H9 (cell line): ENCODE results near the gene PTOV1. TPM values are rescaled to one million over a fixed set of nuclear protein-coding genes. Genes with fewer than 3 reads are reported as not detected.

Experiments used
- DNase-seq: peaks from one replicate; pipeline ENCODE4 v3.0.0-alpha.2; 2017
- H2AFZ ChIP-seq: one replicate; pipeline ENCODE4 v1.6.1; 2013; ENCODE audit warnings: mild to moderate bottlenecking, low read length, control low read depth, moderate library complexity
- H2AK5ac ChIP-seq: 2 replicates; pipeline ENCODE4 v1.6.1; 2013; ENCODE audit warnings: low read length, control low read depth, mixed read lengths; ENCODE audit not compliant: insufficient read length
- H2BK120ac ChIP-seq: one replicate; pipeline ENCODE4 v1.6.1; 2013; ENCODE audit warnings: low read depth, mild to moderate bottlenecking, low read length, control low read depth, inconsistent platforms; ENCODE audit not compliant: poor library complexity, severe bottlenecking
- H2BK12ac ChIP-seq: 2 replicates; pipeline ENCODE4 v1.6.1; 2013; ENCODE audit warnings: low read length, control low read depth, mixed read lengths, low read depth; ENCODE audit not compliant: insufficient read length
- H2BK15ac ChIP-seq: 2 replicates; pipeline ENCODE4 v1.6.1; 2013; ENCODE audit warnings: low read depth, low read length, control low read depth
- H2BK20ac ChIP-seq: one replicate; pipeline ENCODE4 v1.6.1; 2013; ENCODE audit warnings: low read depth, mild to moderate bottlenecking, low read length, control low read depth, inconsistent platforms; ENCODE audit not compliant: poor library complexity, severe bottlenecking
- H2BK5ac ChIP-seq: 2 replicates; pipeline ENCODE4 v1.6.1; 2013; ENCODE audit warnings: low read length, control low read depth, mixed read lengths; ENCODE audit not compliant: insufficient read length
- H3K14ac ChIP-seq: 2 replicates; pipeline ENCODE4 v1.6.1; 2013; ENCODE audit warnings: low read length, control low read depth; ENCODE audit not compliant: insufficient read depth
- H3K18ac ChIP-seq: 2 replicates; pipeline ENCODE4 v1.6.1; 2013; ENCODE audit warnings: low read depth, mild to moderate bottlenecking, mixed read lengths, low read length, control low read depth; ENCODE audit not compliant: insufficient read length
- H3K23ac ChIP-seq: 2 replicates; pipeline ENCODE4 v1.6.1; 2013; ENCODE audit warnings: low read length, control low read depth, mixed read lengths, low read depth; ENCODE audit not compliant: insufficient read length
- H3K23me2 ChIP-seq: 2 replicates; pipeline ENCODE4 v1.6.1; 2013; ENCODE audit warnings: low read depth, mild to moderate bottlenecking, mixed read lengths, low read length, control low read depth; ENCODE audit not compliant: insufficient read length, poor library complexity, severe bottlenecking
- H3K27ac ChIP-seq: 2 replicates; pipeline ENCODE4 v1.5.1; 2013; ENCODE audit warnings: low read length, control low read depth, mixed read lengths, low read depth; ENCODE audit not compliant: insufficient read length
- H3K27me3 ChIP-seq: 2 replicates; pipeline ENCODE4 v1.6.1; 2013; ENCODE audit warnings: low read length, control low read depth, inconsistent platforms; ENCODE audit not compliant: insufficient read depth
- H3K4ac ChIP-seq: 2 replicates; pipeline ENCODE4 v1.6.1; 2013; ENCODE audit warnings: low read depth, mild to moderate bottlenecking, control low read depth, inconsistent platforms, low read length, moderate library complexity
- H3K4me1 ChIP-seq: 2 replicates; pipeline ENCODE4 v1.6.1; 2013; ENCODE audit warnings: low read length, control low read depth, inconsistent platforms; ENCODE audit not compliant: insufficient read depth
- H3K4me2 ChIP-seq: 2 replicates; pipeline ENCODE4 v1.6.1; 2013; ENCODE audit warnings: low read length, control low read depth, mixed read lengths; ENCODE audit not compliant: insufficient read length, insufficient read depth
- H3K56ac ChIP-seq: 2 replicates; pipeline ENCODE4 v1.6.1; 2013; ENCODE audit warnings: low read depth, mild to moderate bottlenecking, mixed read lengths, low read length, control low read depth; ENCODE audit not compliant: insufficient read length
- H3K79me1 ChIP-seq: 2 replicates; pipeline ENCODE4 v1.6.1; 2013; ENCODE audit warnings: low read depth, mild to moderate bottlenecking, moderate library complexity, low read length, control low read depth, inconsistent platforms; ENCODE audit not compliant: insufficient read depth, poor library complexity, severe bottlenecking
- H3K79me2 ChIP-seq: 2 replicates; pipeline ENCODE4 v1.6.1; 2013; ENCODE audit warnings: low read length, control low read depth, inconsistent platforms; ENCODE audit not compliant: insufficient read depth
- H3K9ac ChIP-seq: 2 replicates; pipeline ENCODE4 v1.6.1; 2013; ENCODE audit warnings: low read length, control low read depth, mixed read lengths; ENCODE audit not compliant: insufficient read length; ENCODE audit errors: extremely low read depth
- H3K9me3 ChIP-seq: one replicate; pipeline ENCODE4 v1.6.1; 2013; ENCODE audit warnings: low read depth, low read length, inconsistent platforms; ENCODE audit not compliant: control insufficient read depth
- H3T11ph ChIP-seq: one replicate; pipeline ENCODE4 v1.6.1; 2013; ENCODE audit warnings: mild to moderate bottlenecking, low read length, control low read depth, inconsistent platforms
- H4K20me1 ChIP-seq: one replicate; pipeline ENCODE4 v1.6.1; 2013; ENCODE audit not compliant: control insufficient read depth, insufficient read length, insufficient read depth
- H4K5ac ChIP-seq: 2 replicates; pipeline ENCODE4 v1.6.1; 2013; ENCODE audit warnings: low read depth, mild to moderate bottlenecking, mixed read lengths, low read length, control low read depth; ENCODE audit not compliant: insufficient read length
- H4K8ac ChIP-seq: replicated peaks from 2 replicates; pipeline ENCODE4 v1.6.1; 2013; ENCODE audit warnings: low read length, control low read depth, mixed read lengths, low read depth; ENCODE audit not compliant: insufficient read length
- H4K91ac ChIP-seq: 2 replicates; pipeline ENCODE4 v1.6.1; 2013; ENCODE audit warnings: low read depth, mild to moderate bottlenecking, moderate library complexity, mixed read lengths, low read length, control low read depth; ENCODE audit not compliant: insufficient read length
- H3K27ac Mint-ChIP-seq, 3 experiments: 2 replicates in 2 of 3; 3 replicates in 1 of 3; pipeline ENCODE4 v1.8.0; 2020 to 2021; ENCODE audit warnings: mixed read lengths in 3 of 3, mild to moderate bottlenecking in 1 of 3, moderate library complexity in 1 of 3
- H3K27me3 Mint-ChIP-seq: 2 replicates; pipeline ENCODE4 v1.8.0; 2021; ENCODE audit warnings: low read depth, mild to moderate bottlenecking, moderate library complexity, mixed read lengths
- H3K36me3 Mint-ChIP-seq, 3 experiments: 2 replicates in 2 of 3; 3 replicates in 1 of 3; pipeline ENCODE4 v1.8.0; 2020 to 2021; ENCODE audit warnings: low read depth in 3 of 3, mixed read lengths in 3 of 3; ENCODE audit not compliant: insufficient read depth in 1 of 3
- H3K4me1 Mint-ChIP-seq, 2 experiments: 2 replicates each; pipeline ENCODE4 v1.8.0; 2020; ENCODE audit warnings: mixed read lengths in 2 of 2
- H3K4me3 Mint-ChIP-seq, 2 experiments: 2 replicates in 1 of 2; 3 replicates in 1 of 2; pipeline ENCODE4 v1.8.0; 2020 to 2021; ENCODE audit warnings: mild to moderate bottlenecking in 2 of 2, mixed read lengths in 2 of 2, moderate library complexity in 1 of 2
- H3K9me3 Mint-ChIP-seq, 2 experiments: 2 replicates in 1 of 2; 3 replicates in 1 of 2; pipeline ENCODE4 v1.8.0; 2020; ENCODE audit warnings: mild to moderate bottlenecking in 2 of 2, mixed read lengths in 2 of 2, moderate library complexity in 1 of 2
- WGBS: extraction: QIAGEN DNeasy Blood & Tissue Kit; methylation state at CpG from one replicate; pipeline ENCODE4 v1.1.7; 2013; ENCODE audit warnings: missing lambda C conversion rate, low lambda C conversion rate, mixed read lengths; ENCODE audit not compliant: insufficient read length; ENCODE audit errors: extremely low coverage; 5-methylcytosine and 5-hydroxymethylcytosine counted together
- total RNA-seq: library from RNA; stranded (reverse); gene quantifications from 2 replicates; pipeline ENCODE4 v1.2.1, GENCODE V29; 2021
- TF ChIP-seq, protein P1 (sequence below): fragments of 200-600 bp; sonication (generic); conservative IDR thresholded peaks from 3 replicates; pipeline ENCODE4 v1.8.0; 2021; ENCODE audit warnings: antibody characterized with exemption, mild to moderate bottlenecking

The PTOV1 gene
- total RNA-seq, 1 experiment from 2014 or later: 309 TPM

GRCh38 chr19:49829721-49830120 is 21.2 kb upstream of the PTOV1 start:
- Mint-ChIP-seq H3K9me3 (no peaks in the 10 kb centered on the region), H3K36me3 (peaks cover 17 to 43% (median 42%) of the 10 kb centered on the region in 3 experiments; a peak in 6 of 7 replicates), H3K4me3 (no peak overlapping the region), H3K4me1 (no peaks in the 10 kb centered on the region), H3K27me3 (no peaks in the 10 kb centered on the region), H3K27ac (no peak overlapping the region; a peak in 1 of 7 replicates)
- H3K79me2 ChIP-seq: no peaks in the 10 kb centered on the region
- H3T11ph ChIP-seq: no peak overlapping the region
- H2BK12ac ChIP-seq: no peak overlapping the region
- H3K9me3 ChIP-seq: no peaks in the 10 kb centered on the region
- H2BK5ac ChIP-seq: no peak overlapping the region
- H3K23ac ChIP-seq: no peak overlapping the region
- H3K27ac ChIP-seq: no peak overlapping the region
- no peak overlapping the region for H2BK15ac ChIP-seq
- H3K56ac ChIP-seq: no peak overlapping the region
- H3K18ac ChIP-seq: no peak overlapping the region
- H3K79me1 ChIP-seq: no peaks in the 10 kb centered on the region
- no peak overlapping the region for H4K5ac ChIP-seq
- no peak for DNase-seq
- H4K20me1 ChIP-seq: no peaks in the 10 kb centered on the region
- H3K9ac ChIP-seq: no peak overlapping the region
- H3K14ac ChIP-seq: no peak overlapping the region
- no peak overlapping the region for H3K4ac ChIP-seq
- no peaks in the 10 kb centered on the region for H3K4me1 ChIP-seq
- H2BK120ac ChIP-seq: no peak overlapping the region
- H4K8ac ChIP-seq: no peak overlapping the region
- H3K23me2 ChIP-seq: no peaks in the 10 kb centered on the region
- TF ChIP-seq, protein P1, sequence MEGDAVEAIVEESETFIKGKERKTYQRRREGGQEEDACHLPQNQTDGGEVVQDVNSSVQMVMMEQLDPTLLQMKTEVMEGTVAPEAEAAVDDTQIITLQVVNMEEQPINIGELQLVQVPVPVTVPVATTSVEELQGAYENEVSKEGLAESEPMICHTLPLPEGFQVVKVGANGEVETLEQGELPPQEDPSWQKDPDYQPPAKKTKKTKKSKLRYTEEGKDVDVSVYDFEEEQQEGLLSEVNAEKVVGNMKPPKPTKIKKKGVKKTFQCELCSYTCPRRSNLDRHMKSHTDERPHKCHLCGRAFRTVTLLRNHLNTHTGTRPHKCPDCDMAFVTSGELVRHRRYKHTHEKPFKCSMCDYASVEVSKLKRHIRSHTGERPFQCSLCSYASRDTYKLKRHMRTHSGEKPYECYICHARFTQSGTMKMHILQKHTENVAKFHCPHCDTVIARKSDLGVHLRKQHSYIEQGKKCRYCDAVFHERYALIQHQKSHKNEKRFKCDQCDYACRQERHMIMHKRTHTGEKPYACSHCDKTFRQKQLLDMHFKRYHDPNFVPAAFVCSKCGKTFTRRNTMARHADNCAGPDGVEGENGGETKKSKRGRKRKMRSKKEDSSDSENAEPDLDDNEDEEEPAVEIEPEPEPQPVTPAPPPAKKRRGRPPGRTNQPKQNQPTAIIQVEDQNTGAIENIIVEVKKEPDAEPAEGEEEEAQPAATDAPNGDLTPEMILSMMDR: no peak
- no peak overlapping the region for H2AK5ac ChIP-seq
- no CpG with 5 or more reads among the region's 18 CpGs for WGBS
- H4K91ac ChIP-seq: no peak overlapping the region
- no peak overlapping the region for H2AFZ ChIP-seq
- H3K27me3 ChIP-seq: no peaks in the 10 kb centered on the region
- H3K4me2 ChIP-seq: no peak overlapping the region
- H2BK20ac ChIP-seq: no peak overlapping the region
